HG03520 (cell line): ENCODE results near the gene EXOC3.

Experiments
- ATAC-seq: cut with Tn5 transposase; IDR thresholded peaks from one replicate; pipeline ENCODE4 v1.9.1; 2021; ENCODE audit warnings: mild to moderate bottlenecking, moderate library complexity; ENCODE audit not compliant: unreplicated experiment

EXOC3 gene

DNA sequence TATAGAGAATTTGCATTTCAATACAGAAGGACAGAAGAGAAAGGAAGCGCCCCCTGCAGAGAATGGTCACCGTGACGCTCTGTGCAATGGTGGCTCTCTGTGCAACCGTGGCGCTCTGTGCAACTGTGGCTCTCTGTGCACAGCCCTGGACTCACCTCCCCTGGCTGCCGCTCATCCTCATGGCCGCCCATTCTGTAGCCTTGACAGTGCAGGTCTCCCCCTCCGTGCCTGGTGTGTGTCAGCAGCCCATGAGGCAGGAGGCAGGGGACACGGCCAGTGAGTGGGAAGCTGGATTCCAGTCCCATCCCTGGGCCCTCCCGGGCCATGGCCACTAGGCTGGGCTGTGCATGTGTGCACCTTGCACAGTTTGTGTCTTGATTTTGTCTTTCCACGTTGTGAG is 12.0 kb downstream of the EXOC3 start:
- no peak for ATAC-seq

GRCh38 chr5:455806-456205 is 12.8 kb downstream of the EXOC3 start:
- ATAC-seq: no peak

DNA sequence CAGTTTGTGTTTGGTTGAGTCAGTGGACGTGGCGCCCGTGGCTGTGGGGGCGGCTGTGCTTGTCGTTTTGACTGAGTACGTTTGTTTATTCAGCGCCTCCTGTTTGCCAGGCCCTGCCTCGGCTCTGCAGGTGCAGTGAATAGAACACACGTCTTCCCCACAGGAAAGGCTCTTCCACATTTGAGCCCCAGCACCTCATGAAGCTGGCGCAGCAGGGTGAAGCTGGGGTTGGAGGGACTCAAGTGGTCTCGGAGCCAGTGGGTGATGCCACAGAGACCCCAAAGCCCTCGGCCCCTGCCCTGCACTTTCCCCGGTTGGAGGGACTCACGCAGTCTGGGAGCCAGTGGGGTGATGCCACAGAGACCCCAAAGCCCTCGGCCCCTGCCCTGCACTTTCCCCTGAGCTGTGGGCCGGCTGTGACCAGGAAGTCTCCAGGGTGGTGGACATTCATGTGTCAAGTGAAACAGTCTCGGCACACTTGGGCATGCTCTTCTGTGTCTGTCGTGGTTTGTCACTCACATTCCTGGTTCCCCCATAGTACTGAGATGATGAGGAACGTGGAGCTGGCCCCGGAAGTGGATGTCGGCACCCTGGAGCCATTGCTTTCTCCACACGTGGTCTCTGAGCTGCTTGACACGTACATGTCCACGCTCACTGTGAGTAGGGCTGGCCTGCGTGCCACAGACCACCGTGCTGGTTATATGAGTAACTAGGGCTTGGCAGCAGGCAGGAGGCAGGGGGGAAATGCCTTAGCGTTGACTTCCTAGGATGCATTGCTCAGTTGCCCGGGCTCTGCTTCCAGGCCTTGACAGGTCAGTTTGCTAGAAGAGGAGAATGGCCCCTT is 13.6 kb downstream of the EXOC3 start:
- ATAC-seq: no peak

DNA sequence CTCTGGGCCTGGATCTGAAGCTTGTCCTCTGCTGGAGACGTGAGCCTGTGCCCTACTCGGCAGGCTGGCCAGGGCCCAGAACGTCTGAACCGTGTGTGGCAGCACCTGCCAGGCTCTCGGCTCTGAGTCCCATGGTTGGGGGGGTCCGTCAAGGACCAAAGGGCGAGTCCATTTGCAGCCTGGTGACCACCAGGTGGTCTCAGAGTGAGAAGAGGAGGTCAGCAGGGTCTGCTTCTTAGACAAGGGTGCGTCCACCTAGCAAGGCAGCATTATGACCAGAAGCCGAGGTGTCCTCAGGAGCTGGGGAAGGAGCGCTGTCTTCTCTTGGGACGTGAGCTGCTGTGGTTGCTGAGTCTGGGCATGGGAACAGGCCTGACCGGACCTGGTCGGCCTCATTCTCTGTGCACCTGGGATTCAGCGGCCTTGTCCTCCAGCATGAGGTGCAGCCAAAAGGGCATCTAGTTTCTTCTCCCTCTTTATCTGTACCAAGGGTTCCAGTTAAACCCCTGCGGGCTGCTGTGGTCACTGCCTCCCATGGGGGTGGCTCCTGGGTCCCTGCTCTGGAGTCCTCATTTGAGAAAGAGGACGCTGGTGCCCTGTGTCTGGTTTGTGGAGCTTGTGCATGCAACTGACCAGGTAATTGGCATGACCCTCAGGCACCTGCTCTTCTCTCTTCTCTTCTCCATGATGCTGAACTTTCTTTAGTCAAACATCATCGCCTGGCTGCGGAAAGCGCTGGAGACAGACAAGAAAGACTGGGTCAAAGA is 14.4 kb downstream of the EXOC3 start:
- ATAC-seq: no peak

GRCh38 chr5:458547-459353 is 15.8 kb downstream of the EXOC3 start:
- ATAC-seq: no peak

DNA sequence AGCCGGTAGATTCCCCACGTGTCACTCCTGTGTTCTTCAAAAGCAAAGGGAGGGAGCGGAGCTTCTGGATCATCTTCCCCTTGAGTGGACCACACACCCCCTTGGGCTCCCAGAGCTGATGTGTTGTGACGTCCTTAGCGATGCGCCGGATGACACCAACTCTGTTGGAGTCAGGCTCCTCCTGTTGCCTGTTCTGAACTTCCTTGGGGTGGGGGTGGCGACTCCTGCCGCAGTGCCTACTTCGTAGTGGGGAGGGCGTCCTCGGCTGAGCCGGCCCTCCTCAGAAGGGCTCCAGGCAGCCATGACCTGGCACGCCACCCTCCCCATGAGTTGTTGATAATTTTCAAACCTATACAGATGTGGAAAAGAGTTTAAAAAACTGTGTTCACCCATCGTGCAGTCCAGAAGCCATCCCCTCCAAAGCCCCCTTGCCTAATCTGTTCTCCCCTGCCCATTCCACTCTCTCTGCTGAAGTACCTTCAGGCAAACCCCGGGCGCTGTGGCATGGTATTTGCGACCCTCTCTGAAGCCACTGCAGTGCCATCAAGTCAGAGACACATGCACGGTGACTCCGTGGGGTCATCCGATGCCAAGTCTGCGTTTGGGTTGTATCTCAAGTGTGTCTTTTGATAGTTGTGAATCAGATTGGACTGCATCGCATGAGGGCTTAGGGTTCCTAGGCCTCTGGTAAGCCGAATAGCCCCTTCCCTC is 16.7 kb downstream of the EXOC3 start:
- no peak for ATAC-seq

DNA sequence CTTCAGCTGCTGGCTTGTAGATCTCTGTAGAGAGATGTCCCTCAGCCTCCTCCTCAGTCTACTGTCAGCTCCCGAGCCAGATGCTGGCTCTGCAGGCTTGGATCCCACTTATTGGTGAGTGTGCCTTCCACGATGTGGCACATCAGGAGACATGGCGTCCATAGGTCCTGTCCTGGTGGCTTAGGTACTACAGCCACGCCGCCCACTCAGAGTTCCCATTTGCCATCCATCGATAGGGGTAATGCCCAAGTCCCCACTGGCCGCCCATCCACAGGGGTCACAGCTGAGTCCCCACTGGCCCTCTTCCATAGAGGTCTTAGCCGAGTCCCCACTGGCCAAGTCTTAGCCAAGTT is 17.3 kb downstream of the EXOC3 start:
- no peak for ATAC-seq

- no peak for ATAC-seq
Observed at GRCh38 chr5:462051-462481, 19.1 kb downstream of the EXOC3 start.

DNA sequence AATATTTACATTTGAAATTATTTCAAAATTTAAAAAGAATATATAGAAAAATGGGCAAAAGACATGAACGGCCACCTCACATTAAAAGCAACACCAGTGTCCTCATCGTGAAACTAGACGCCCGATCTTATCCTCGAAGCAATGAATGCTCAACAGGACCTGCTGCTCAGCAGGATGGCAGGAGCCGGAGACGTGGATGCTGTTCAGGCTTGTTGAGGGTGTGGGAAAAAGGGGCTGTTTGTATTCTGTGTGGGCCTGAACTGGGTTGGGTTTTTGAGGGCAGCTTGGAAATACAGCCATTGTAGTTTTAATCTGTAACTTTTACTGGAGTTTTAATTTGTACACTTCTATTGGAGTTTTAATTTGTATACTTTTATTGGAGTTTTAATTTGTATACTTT is 20.3 kb downstream of the EXOC3 start:
- ATAC-seq: no peak

GRCh38 chr5:463952-464351 is 21.0 kb downstream of the EXOC3 start:
- ATAC-seq: no peak

DNA sequence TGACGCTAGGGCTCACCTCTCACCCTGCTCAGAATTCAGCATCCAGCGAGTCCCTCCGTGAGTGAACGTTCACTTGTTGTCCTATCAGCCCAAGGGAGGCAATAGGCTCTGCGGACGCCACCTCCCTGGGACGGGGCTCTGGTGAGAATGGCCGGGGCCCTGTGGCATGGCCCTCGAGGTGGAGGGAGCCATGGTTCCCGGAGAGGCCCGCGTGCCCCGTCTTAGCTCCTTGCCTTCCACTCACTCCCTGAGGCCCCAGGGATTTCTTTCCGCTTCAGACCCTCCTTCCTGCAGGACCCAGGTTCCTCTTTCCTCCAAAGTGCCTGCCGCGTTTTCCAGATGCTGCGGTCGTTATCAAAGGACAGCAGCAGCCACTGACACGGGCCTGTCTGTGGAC is 21.5 kb downstream of the EXOC3 start:
- no peak for ATAC-seq

GRCh38 chr5:464843-465590 is 22.0 kb downstream of the EXOC3 start:
- ATAC-seq: no peak

DNA sequence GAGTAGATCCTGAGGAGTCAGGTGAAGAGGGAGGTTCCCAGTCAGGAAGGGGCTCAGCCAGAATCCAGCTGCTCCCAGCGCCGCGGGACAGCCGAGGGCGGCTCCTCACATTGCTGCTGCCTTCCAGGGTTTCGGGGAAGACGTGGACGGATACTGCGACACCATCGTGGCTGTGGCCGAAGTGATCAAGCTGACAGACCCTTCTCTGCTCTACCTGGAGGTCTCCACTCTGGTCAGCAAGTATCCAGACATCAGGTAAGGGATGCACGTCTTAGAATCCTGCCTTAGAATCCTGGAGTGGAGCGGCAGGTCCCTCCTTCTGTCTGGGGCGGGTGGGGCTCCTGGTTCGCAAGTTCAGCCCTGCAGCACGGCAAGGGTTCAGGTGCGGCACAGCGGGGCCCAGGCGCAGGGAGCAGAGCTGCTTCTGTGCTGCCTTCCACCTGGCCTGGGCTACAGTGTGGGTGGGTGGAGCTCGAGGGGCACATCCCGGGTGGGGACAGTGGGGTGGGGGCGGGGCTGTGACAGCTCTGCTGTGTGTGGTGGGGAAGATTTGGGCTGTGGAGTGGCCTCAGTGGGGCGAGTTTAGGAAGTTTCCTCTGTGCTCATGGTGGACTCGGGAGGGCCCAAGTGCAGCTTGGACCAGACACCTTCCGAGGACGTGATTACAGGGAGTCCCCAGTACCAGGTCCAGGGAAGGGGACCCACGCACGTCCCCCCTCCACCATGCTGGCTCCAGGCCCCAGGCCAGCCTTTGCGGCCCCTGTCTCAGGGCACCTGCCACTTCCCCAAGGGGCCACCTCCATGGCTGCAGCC is 22.8 kb downstream of the EXOC3 start:
- no peak for ATAC-seq

DNA sequence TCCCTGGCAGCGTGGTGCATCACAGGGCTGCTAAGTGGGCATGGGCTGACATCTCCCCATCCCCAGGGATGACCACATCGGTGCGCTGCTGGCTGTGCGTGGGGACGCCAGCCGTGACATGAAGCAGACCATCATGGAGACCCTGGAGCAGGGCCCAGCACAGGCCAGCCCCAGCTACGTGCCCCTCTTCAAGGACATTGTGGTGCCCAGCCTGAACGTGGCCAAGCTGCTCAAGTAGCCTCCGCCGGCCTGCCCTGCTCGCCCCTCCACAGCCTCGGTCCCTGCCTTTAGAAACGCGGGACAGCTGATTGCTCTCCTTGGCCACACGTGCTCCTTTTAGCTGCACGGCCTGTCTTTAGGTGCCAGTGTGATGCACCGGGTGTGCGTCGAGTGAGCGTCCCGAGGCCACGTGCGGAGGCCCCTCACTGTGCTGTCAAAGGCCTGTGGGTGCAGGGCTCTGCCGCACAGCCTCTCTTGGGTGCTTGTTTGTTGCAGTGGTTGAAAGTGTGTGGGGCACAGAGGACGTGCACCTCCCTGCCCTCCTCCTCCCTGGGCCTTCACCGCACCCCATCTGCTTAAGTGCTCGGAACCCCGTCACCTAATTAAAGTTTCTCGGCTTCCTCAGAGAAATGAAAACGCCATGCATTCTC is 23.8 kb downstream of the EXOC3 start:
- no peak for ATAC-seq

- no peak for ATAC-seq
Observed at GRCh38 chr5:468401-468800, 25.4 kb downstream of the EXOC3 start.

DNA sequence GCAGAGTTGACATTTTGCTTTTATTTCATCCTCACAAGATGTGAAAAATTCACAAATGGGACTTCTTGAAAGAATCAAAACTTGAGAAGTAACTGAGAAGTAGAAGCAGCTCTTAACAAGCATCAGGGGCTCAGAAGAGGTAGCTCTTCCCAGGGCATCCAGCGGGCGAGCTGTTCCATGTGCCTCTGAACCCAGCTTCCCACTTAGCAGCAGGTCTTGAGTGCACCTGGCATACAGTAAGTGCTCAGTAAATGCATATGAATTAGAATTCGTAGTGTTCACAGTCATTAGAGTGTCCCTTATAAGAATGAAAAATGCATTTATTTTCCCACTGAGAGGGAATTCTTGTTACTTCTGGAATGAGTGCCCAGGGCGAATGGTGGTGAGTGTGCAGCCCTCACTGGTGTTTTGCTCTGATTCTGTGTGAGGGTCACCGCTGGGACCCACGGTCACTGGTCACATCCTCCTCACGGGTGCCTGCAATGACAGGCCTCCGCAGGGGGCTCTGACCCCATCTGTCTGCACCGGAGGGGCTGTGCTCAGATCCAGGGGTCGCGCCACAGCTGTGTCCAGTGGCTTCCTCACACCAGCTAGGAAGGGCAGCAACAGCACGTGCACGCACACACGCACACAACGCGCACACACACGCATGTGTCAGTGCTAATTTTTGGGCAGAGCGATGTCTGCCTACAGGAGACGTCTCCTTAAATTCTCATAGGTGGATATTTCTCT is 26.9 kb downstream of the EXOC3 start:
- no peak for ATAC-seq

DNA sequence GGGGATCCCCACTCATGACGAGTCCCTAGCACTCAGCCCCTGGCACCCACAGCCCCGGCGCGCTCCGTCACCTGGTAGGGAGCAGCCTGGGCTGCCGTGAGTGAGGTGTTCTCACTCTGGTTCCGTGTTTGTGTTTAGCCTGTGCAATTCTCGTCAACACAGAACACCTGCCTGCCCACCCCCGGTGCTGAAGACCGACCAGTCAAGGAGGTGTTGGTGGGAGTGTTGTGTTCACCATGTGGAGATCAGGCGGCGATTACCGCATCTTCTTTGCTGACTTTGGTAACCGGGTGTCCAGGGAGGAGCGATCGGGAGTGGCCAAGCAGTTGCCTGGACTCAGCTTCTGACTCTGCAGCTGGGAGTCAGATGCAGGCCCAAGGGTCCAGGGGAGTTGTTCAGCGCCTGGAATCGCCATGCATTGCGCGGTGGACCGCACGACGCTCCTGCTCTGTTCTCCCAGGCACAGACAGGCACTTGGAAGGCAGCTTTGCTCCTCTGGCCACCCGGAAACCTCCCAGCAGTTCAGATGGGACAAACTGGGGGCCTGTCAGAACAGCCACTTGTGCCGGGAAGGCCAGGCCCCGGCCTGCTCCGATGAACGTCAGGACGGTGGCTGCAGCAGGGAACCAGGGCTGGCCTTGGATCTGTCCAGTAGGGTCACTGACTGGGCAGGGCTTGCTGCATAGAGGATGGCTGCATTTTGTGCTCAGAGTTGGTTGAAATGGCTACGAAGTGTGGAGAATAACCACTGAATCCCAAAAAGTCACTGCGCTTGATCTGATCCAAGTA is 28.2 kb downstream of the EXOC3 start:
- no peak for ATAC-seq

- ATAC-seq: no peak
Observed at GRCh38 chr5:471750-472058, 28.7 kb downstream of the EXOC3 start.
